SU-DHL-6 (cell line): ENCODE data around the gene SUSD6.

Experiments
- CTCF ChIP-seq: fragments of 200-600 bp; sonication (generic); IDR thresholded peaks from one replicate; pipeline ENCODE4 v1.5.1; 2017; ENCODE audit warnings: antibody characterized with exemption, mild to moderate bottlenecking, low read length, moderate library complexity; ENCODE audit not compliant: insufficient read depth, poor library complexity, severe bottlenecking
- EZH2phosphoT487 ChIP-seq: fragments of 200-600 bp; sonication (generic), shearing (Covaris generic); conservative IDR thresholded peaks from 2 replicates; pipeline ENCODE4 v1.6.1; 2018; ENCODE audit warnings: mild to moderate bottlenecking, antibody characterized with exemption, low read length, moderate library complexity, mixed read lengths

GRCh38 chr14:69636718-69637480, 25.5 kb downstream of the SUSD6 start:
- TF ChIP-seq CTCF (no peak), EZH2phosphoT487 (no peak)
